HepG2 (cell line): ENCODE results near the gene UBAP1L. TPM values are rescaled to one million over a fixed set of nuclear protein-coding genes. Genes with fewer than 3 reads are reported as not detected.

ENCODE experiments used
- GTF3A ChIP-seq: sonication (generic); formaldehyde crosslinking; conservative IDR thresholded peaks from 2 replicates; pipeline ENCODE4 v1.4.0; 2020; ENCODE audit warnings: mild to moderate bottlenecking, missing genetic modification reagents
- HOXA9 ChIP-seq: sonication (generic); formaldehyde crosslinking; IDR thresholded peaks from 2 replicates; pipeline ENCODE4 v1.8.1; 2022; ENCODE audit warnings: missing genetic modification reagents, mild to moderate bottlenecking, moderate library complexity, borderline replicate concordance
- MAFF ChIP-seq: IDR thresholded peaks from 2 replicates; pipeline ENCODE4 v1.6.1; 2011; ENCODE audit warnings: low read depth, low read length, improper control_type of control experiment
- MIER2 ChIP-seq: IDR thresholded peaks from 2 replicates; pipeline ENCODE4 v1.6.1; 2016; ENCODE audit warnings: missing biosample characterization, missing genetic modification reagents
- NR2C2 ChIP-seq: sonication (generic); formaldehyde crosslinking; IDR thresholded peaks from 2 replicates; pipeline ENCODE4 v1.4.0; 2020; ENCODE audit warnings: missing genetic modification reagents, mild to moderate bottlenecking, moderate library complexity, borderline replicate concordance
- ONECUT2 ChIP-seq: sonication (generic); formaldehyde crosslinking; IDR thresholded peaks from 2 replicates; pipeline ENCODE4 v1.4.0; 2020; ENCODE audit warnings: missing genetic modification reagents
- RAD51 ChIP-seq: fragments of 450-650 bp; IDR thresholded peaks from 2 replicates; pipeline ENCODE4 v1.6.1; 2016; ENCODE audit warnings: borderline replicate concordance
- RXRB ChIP-seq: IDR thresholded peaks from 2 replicates; pipeline ENCODE4 v1.6.1; 2016; ENCODE audit warnings: borderline replicate concordance, missing genetic modification reagents, missing compliant biosample characterization
- SMYD3 ChIP-seq: sonication (generic); formaldehyde crosslinking; IDR thresholded peaks from 2 replicates; pipeline ENCODE4 v1.8.1; 2023; ENCODE audit warnings: mild to moderate bottlenecking, missing genetic modification reagents
- SNAPC2 ChIP-seq: sonication (generic); formaldehyde crosslinking; IDR thresholded peaks from 2 replicates; pipeline ENCODE4 v1.8.1; 2022; ENCODE audit warnings: mild to moderate bottlenecking, missing genetic modification reagents
- TRIM24 ChIP-seq: sonication (generic); formaldehyde crosslinking; IDR thresholded peaks from 2 replicates; pipeline ENCODE4 v1.8.0; 2022; ENCODE audit warnings: mild to moderate bottlenecking, missing genetic modification reagents
- ZNF619 ChIP-seq: sonication (generic); formaldehyde crosslinking; IDR thresholded peaks from 2 replicates; pipeline ENCODE4 v1.4.0; 2020; ENCODE audit warnings: mild to moderate bottlenecking, missing genetic modification reagents
- ZNF879 ChIP-seq: sonication (generic); formaldehyde crosslinking; IDR thresholded peaks from 2 replicates; pipeline ENCODE4 v1.8.1; 2023; ENCODE audit warnings: missing genetic modification reagents
- polyA plus RNA-seq, 8 experiments: library from polyadenylated mRNA; depleted of rRNA in 3 of 8; stranded (reverse) in 7 of 8; unstranded in 1 of 8; fragments of >200 nt; fragmentation: Illumina TruSeq in 4 of 8; extraction: Trizol in 4 of 8; gene quantifications; 2 replicates each; pipeline versions ENCODE4 v1.2.1 to v1.2.3, GENCODE V29; 2011 to 2016; ENCODE audit warnings: low read depth in 4 of 8, missing spikeins in 1 of 8, mixed read lengths in 1 of 8; ENCODE audit not compliant: insufficient read depth in 1 of 8
- total RNA-seq, 5 experiments: library from RNA; depleted of rRNA; stranded (reverse); fragments of >200 nt; fragmentation: Illumina TruSeq; extraction: Trizol; gene quantifications; 2 replicates each; pipeline ENCODE4 v1.2.3, GENCODE V29; 2016; ENCODE audit warnings: low read depth in 1 of 5
- TF ChIP-seq, protein P1 (sequence below): sonication (generic); formaldehyde crosslinking; IDR thresholded peaks from 2 replicates; pipeline ENCODE4 v1.5.0; 2020; ENCODE audit warnings: mild to moderate bottlenecking, missing genetic modification reagents, borderline replicate concordance
- TF ChIP-seq, protein P2 (sequence below): sonication (generic); formaldehyde crosslinking; IDR thresholded peaks from 2 replicates; pipeline ENCODE4 v1.8.1; 2022; ENCODE audit warnings: mild to moderate bottlenecking, missing genetic modification reagents
- TF ChIP-seq, protein P3 (sequence below), 2 experiments: sonication (generic) in 1 of 2; formaldehyde crosslinking in 1 of 2; IDR thresholded peaks; 2 replicates each; pipeline versions ENCODE4 v1.4.0 to v1.6.1; 2018 to 2020; ENCODE audit warnings: missing genetic modification reagents in 2 of 2, borderline replicate concordance in 1 of 2, low read depth in 1 of 2, mild to moderate bottlenecking in 1 of 2, missing biosample characterization in 1 of 2
- TF ChIP-seq, protein P4 (sequence below): sonication (generic); formaldehyde crosslinking; IDR thresholded peaks from 2 replicates; pipeline ENCODE4 v1.9.0; 2022; ENCODE audit warnings: low read depth, missing genetic modification reagents

The UBAP1L gene
- total and polyA plus RNA-seq, 2 of the 13 experiments (the other 11 are each of a cell fraction or from before 2014, with no cell fraction given) = 0.86 to 1.4 TPM

DNA sequence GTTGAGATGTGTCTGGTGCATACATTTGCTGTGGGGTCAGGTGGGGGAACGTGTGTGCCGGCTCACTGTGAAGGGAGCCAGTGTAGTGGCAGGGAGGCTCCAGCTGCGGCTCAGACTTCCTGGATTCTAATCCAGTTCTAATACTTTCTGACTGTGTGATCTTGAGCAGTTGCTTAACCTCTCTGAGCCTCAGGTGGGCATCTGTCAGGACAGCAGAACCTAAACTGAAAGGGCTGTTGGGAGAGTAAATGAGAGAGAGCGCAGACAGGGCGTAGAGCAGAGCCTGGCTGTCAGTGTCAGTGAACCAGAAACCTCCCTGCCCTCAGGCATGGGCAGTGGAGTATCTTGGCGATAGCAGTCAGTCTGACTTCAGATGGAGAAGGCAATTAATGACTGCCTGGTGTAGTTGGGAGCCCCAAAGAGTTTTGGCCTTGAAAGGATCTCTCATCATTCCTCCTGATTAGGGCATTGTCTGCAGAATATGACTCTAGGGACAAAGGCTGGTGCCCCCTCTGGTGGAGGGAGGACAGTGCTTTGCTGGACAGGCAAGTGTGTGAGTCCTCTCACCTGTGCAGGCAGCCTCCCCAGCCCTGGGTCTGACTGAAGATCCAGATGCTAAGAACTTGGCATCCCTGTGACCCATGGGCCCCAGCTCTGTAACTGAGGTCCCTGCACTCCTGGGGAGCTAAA lies 28.9 kb downstream of the UBAP1L start (continued):
- TF ChIP-seq, protein P1, sequence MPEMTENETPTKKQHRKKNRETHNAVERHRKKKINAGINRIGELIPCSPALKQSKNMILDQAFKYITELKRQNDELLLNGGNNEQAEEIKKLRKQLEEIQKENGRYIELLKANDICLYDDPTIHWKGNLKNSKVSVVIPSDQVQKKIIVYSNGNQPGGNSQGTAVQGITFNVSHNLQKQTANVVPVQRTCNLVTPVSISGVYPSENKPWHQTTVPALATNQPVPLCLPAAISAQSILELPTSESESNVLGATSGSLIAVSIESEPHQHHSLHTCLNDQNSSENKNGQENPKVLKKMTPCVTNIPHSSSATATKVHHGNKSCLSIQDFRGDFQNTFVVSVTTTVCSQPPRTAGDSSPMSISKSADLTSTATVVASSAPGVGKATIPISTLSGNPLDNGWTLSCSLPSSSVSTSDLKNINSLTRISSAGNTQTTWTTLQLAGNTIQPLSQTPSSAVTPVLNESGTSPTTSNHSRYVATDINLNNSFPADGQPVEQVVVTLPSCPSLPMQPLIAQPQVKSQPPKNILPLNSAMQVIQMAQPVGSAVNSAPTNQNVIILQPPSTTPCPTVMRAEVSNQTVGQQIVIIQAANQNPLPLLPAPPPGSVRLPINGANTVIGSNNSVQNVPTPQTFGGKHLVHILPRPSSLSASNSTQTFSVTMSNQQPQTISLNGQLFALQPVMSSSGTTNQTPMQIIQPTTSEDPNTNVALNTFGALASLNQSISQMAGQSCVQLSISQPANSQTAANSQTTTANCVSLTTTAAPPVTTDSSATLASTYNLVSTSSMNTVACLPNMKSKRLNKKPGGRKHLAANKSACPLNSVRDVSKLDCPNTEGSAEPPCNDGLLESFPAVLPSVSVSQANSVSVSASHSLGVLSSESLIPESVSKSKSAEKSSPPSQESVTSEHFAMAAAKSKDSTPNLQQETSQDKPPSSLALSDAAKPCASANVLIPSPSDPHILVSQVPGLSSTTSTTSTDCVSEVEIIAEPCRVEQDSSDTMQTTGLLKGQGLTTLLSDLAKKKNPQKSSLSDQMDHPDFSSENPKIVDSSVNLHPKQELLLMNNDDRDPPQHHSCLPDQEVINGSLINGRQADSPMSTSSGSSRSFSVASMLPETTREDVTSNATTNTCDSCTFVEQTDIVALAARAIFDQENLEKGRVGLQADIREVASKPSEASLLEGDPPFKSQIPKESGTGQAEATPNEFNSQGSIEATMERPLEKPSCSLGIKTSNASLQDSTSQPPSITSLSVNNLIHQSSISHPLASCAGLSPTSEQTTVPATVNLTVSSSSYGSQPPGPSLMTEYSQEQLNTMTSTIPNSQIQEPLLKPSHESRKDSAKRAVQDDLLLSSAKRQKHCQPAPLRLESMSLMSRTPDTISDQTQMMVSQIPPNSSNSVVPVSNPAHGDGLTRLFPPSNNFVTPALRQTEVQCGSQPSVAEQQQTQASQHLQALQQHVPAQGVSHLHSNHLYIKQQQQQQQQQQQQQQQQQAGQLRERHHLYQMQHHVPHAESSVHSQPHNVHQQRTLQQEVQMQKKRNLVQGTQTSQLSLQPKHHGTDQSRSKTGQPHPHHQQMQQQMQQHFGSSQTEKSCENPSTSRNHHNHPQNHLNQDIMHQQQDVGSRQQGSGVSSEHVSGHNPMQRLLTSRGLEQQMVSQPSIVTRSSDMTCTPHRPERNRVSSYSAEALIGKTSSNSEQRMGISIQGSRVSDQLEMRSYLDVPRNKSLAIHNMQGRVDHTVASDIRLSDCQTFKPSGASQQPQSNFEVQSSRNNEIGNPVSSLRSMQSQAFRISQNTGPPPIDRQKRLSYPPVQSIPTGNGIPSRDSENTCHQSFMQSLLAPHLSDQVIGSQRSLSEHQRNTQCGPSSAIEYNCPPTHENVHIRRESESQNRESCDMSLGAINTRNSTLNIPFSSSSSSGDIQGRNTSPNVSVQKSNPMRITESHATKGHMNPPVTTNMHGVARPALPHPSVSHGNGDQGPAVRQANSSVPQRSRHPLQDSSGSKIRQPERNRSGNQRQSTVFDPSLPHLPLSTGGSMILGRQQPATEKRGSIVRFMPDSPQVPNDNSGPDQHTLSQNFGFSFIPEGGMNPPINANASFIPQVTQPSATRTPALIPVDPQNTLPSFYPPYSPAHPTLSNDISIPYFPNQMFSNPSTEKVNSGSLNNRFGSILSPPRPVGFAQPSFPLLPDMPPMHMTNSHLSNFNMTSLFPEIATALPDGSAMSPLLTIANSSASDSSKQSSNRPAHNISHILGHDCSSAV (CRISPR knock-in tag) = no peak
- TF ChIP-seq ZNF879 (CRISPR knock-in tag) (no peak), SNAPC2 (CRISPR knock-in tag) (no peak), GTF3A (CRISPR knock-in tag) (no peak), MAFF (no peak), HOXA9 (no peak), ZNF619 (CRISPR knock-in tag) (no peak), RXRB (CRISPR knock-in tag) (no peak), SMYD3 (CRISPR knock-in tag) (no peak), TRIM24 (no peak), RAD51 (no peak), NR2C2 (CRISPR knock-in tag) (no peak), MIER2 (CRISPR knock-in tag) (no peak), ONECUT2 (CRISPR knock-in tag) (no peak)
- TF ChIP-seq, protein P2, sequence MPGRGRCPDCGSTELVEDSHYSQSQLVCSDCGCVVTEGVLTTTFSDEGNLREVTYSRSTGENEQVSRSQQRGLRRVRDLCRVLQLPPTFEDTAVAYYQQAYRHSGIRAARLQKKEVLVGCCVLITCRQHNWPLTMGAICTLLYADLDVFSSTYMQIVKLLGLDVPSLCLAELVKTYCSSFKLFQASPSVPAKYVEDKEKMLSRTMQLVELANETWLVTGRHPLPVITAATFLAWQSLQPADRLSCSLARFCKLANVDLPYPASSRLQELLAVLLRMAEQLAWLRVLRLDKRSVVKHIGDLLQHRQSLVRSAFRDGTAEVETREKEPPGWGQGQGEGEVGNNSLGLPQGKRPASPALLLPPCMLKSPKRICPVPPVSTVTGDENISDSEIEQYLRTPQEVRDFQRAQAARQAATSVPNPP = no peak
- TF ChIP-seq, protein P3, sequence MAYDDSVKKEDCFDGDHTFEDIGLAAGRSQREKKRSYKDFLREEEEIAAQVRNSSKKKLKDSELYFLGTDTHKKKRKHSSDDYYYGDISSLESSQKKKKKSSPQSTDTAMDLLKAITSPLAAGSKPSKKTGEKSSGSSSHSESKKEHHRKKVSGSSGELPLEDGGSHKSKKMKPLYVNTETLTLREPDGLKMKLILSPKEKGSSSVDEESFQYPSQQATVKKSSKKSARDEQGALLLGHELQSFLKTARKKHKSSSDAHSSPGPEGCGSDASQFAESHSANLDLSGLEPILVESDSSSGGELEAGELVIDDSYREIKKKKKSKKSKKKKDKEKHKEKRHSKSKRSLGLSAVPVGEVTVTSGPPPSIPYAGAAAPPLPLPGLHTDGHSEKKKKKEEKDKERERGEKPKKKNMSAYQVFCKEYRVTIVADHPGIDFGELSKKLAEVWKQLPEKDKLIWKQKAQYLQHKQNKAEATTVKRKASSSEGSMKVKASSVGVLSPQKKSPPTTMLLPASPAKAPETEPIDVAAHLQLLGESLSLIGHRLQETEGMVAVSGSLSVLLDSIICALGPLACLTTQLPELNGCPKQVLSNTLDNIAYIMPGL (CRISPR knock-in tag; IDR thresholded peaks at IDR 0.05; ENCODE audit: borderline replicate concordance in 1 of 2, low read depth in 1 of 2) = peak in 1 of 2 experiments; percentile 35; a peak in 1 of 4 replicates
- TF ChIP-seq, protein P4, sequence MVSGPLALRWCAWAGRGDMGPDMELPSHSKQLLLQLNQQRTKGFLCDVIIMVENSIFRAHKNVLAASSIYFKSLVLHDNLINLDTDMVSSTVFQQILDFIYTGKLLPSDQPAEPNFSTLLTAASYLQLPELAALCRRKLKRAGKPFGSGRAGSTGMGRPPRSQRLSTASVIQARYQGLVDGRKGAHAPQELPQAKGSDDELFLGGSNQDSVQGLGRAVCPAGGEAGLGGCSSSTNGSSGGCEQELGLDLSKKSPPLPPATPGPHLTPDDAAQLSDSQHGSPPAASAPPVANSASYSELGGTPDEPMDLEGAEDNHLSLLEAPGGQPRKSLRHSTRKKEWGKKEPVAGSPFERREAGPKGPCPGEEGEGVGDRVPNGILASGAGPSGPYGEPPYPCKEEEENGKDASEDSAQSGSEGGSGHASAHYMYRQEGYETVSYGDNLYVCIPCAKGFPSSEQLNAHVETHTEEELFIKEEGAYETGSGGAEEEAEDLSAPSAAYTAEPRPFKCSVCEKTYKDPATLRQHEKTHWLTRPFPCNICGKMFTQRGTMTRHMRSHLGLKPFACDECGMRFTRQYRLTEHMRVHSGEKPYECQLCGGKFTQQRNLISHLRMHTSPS = no peak
